ENCODE results near the gene TRIO. TPM values are rescaled to one million over a fixed set of nuclear protein-coding genes. Genes with fewer than 3 reads are reported as not detected.

Gene TRIO
- polyA plus RNA-seq, 1 of the 3 experiments (the other 2 are of a cell fraction): 229 TPM

DNA sequence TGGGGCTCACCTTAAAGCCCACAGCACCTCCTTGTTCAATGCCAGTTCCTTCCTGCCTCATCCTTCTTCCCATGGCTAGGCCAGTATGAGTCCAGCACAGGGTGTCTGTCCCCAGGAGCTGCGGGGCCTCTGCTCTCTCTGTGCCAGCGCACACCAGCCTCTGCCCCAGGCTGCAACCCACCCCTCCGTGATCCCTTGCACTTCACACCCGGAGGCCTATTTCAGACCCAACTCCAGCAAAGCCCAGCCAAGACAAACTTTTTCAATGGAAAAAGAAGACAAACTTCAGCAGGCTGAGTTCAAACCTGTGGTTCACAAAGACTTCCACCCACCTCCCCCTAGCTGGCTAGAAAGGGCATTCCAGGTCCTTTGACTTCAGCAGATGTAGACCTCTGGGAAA, 382.3 kb downstream of the TRIO start:
- H3K9ac ChIP-seq: no peak overlapping the region
- H3K4me1 ChIP-seq (ENCODE audit: control insufficient read depth in 1 of 2, insufficient read depth in 2 of 2, low read depth in 1 of 2, low read length in 1 of 2): peaks cover 0 to 7% of the 10 kb centered on the region in 2 experiments; a peak in 1 of 4 replicates
- H3K27me3 ChIP-seq (ENCODE audit: insufficient read depth): no peaks in the 10 kb centered on the region
- no peaks in the 10 kb centered on the region for H3K9me2 ChIP-seq
- H4K20me1 ChIP-seq (ENCODE audit: insufficient read depth): no peaks in the 10 kb centered on the region
- H3K4me3 ChIP-seq (ENCODE audit: low read depth in 2 of 2, low read length in 1 of 2): no peak overlapping the region
- WGBS (ENCODE audit: low lambda C conversion rate): 66% methylated on average over 4 of the region's 4 CpGs
- ChIA-PET CTCF (interaction anchor here (1.1 to 1.8 kb wide), 2 partner anchors 20 to 123 kb away, joined by 4 to 5 read pairs; no protein-coding TSS in a partner anchor), POLR2A (no interaction called here)
- H3K4me2 ChIP-seq: no peak overlapping the region
- no peaks in the 10 kb centered on the region for H3K9me3 ChIP-seq
- H3K79me2 ChIP-seq (ENCODE audit: insufficient read depth): no peaks in the 10 kb centered on the region
- no peak overlapping the region for H3K27ac ChIP-seq (ENCODE audit: low read depth in 2 of 2, low read length in 1 of 2)
- H3F3A ChIP-seq (replicated peaks; ENCODE audit: insufficient read depth): no peaks in the 10 kb centered on the region
- TF ChIP-seq, protein P1, sequence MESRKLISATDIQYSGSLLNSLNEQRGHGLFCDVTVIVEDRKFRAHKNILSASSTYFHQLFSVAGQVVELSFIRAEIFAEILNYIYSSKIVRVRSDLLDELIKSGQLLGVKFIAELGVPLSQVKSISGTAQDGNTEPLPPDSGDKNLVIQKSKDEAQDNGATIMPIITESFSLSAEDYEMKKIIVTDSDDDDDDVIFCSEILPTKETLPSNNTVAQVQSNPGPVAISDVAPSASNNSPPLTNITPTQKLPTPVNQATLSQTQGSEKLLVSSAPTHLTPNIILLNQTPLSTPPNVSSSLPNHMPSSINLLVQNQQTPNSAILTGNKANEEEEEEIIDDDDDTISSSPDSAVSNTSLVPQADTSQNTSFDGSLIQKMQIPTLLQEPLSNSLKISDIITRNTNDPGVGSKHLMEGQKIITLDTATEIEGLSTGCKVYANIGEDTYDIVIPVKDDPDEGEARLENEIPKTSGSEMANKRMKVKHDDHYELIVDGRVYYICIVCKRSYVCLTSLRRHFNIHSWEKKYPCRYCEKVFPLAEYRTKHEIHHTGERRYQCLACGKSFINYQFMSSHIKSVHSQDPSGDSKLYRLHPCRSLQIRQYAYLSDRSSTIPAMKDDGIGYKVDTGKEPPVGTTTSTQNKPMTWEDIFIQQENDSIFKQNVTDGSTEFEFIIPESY (IDR thresholded peaks at IDR 0.05; ENCODE audit: borderline replicate concordance, low read depth): no peak
- TF ChIP-seq TCF12 (IDR thresholded peaks at IDR 0.05): no peak
- TF ChIP-seq NRF1 (IDR thresholded peaks at IDR 0.05; ENCODE audit: low read depth, low read length): no peak
- TF ChIP-seq EP300 (IDR thresholded peaks at IDR 0.05; ENCODE audit: borderline replicate concordance in 1 of 2, low read depth in 1 of 2, low read length in 1 of 2): no peak
- TF ChIP-seq RFX5 (IDR thresholded peaks at IDR 0.05; ENCODE audit: low read length): no peak
- TF ChIP-seq RCOR1 (IDR thresholded peaks at IDR 0.05; ENCODE audit: low read length): no peak
- TF ChIP-seq, protein P2, sequence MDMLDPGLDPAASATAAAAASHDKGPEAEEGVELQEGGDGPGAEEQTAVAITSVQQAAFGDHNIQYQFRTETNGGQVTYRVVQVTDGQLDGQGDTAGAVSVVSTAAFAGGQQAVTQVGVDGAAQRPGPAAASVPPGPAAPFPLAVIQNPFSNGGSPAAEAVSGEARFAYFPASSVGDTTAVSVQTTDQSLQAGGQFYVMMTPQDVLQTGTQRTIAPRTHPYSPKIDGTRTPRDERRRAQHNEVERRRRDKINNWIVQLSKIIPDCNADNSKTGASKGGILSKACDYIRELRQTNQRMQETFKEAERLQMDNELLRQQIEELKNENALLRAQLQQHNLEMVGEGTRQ (IDR thresholded peaks at IDR 0.05; ENCODE audit: borderline replicate concordance, low read depth, low read length): no peak
- no peak for TF ChIP-seq GATA2 (CRISPR knock-in tag; IDR thresholded peaks at IDR 0.05)
- TF ChIP-seq, protein P3, sequence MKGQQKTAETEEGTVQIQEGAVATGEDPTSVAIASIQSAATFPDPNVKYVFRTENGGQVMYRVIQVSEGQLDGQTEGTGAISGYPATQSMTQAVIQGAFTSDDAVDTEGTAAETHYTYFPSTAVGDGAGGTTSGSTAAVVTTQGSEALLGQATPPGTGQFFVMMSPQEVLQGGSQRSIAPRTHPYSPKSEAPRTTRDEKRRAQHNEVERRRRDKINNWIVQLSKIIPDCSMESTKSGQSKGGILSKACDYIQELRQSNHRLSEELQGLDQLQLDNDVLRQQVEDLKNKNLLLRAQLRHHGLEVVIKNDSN (IDR thresholded peaks at IDR 0.05; ENCODE audit: borderline replicate concordance, low read depth): no peak
- no peak for TF ChIP-seq MXI1 (IDR thresholded peaks at IDR 0.05; ENCODE audit: low read depth, low read length)
- TF ChIP-seq, protein P4, sequence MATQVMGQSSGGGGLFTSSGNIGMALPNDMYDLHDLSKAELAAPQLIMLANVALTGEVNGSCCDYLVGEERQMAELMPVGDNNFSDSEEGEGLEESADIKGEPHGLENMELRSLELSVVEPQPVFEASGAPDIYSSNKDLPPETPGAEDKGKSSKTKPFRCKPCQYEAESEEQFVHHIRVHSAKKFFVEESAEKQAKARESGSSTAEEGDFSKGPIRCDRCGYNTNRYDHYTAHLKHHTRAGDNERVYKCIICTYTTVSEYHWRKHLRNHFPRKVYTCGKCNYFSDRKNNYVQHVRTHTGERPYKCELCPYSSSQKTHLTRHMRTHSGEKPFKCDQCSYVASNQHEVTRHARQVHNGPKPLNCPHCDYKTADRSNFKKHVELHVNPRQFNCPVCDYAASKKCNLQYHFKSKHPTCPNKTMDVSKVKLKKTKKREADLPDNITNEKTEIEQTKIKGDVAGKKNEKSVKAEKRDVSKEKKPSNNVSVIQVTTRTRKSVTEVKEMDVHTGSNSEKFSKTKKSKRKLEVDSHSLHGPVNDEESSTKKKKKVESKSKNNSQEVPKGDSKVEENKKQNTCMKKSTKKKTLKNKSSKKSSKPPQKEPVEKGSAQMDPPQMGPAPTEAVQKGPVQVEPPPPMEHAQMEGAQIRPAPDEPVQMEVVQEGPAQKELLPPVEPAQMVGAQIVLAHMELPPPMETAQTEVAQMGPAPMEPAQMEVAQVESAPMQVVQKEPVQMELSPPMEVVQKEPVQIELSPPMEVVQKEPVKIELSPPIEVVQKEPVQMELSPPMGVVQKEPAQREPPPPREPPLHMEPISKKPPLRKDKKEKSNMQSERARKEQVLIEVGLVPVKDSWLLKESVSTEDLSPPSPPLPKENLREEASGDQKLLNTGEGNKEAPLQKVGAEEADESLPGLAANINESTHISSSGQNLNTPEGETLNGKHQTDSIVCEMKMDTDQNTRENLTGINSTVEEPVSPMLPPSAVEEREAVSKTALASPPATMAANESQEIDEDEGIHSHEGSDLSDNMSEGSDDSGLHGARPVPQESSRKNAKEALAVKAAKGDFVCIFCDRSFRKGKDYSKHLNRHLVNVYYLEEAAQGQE (IDR thresholded peaks at IDR 0.05; ENCODE audit: low read depth, low read length): no peak
- no peak for TF ChIP-seq EZH2phosphoT487 (IDR thresholded peaks at IDR 0.05; ENCODE audit: borderline replicate concordance, low read depth)
- H3K36me3 ChIP-seq (replicated peaks in 1 of 2; ENCODE audit: control insufficient read depth in 1 of 2, insufficient read depth in 2 of 2, low read length in 1 of 2): no peaks in the 10 kb centered on the region
- no peak for DNase-seq
- no peak overlapping the region for H2AFZ ChIP-seq (ENCODE audit: low read depth)
